GM12872 (cell line): ENCODE results near the gene CTSH.

Experiments
- TF ChIP-seq, protein P1 (sequence below): IDR thresholded peaks from 3 replicates; pipeline ENCODE4 v1.5.1; 2011; ENCODE audit warnings: low read depth, mild to moderate bottlenecking, low read length, moderate library complexity; ENCODE audit not compliant: insufficient read depth

CTSH gene

DNA sequence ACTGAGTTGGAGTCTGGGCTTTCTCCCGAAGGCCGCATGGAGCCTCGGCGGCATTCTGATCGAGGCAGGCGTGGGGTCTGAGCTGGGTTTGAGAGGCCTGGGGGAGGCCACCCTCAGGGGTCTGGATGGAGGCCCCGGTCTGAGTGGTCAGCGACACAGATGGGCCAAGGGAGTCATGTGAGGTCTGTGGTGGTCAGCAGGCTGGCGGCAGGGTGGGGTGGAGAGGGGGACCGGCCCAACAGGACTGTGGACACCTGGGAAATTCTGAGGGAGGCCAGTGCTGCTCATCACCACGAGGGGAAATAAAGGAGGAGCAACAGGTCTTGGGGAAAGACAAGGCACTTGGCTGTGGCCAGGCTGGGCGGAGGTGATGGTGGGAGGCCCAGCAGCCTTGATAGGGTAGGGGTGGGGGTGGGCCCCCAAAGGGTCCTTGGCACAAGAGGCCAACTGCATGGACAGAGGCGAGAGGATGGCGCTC lies 16.2 kb downstream of the CTSH start:
- TF ChIP-seq, protein P1, sequence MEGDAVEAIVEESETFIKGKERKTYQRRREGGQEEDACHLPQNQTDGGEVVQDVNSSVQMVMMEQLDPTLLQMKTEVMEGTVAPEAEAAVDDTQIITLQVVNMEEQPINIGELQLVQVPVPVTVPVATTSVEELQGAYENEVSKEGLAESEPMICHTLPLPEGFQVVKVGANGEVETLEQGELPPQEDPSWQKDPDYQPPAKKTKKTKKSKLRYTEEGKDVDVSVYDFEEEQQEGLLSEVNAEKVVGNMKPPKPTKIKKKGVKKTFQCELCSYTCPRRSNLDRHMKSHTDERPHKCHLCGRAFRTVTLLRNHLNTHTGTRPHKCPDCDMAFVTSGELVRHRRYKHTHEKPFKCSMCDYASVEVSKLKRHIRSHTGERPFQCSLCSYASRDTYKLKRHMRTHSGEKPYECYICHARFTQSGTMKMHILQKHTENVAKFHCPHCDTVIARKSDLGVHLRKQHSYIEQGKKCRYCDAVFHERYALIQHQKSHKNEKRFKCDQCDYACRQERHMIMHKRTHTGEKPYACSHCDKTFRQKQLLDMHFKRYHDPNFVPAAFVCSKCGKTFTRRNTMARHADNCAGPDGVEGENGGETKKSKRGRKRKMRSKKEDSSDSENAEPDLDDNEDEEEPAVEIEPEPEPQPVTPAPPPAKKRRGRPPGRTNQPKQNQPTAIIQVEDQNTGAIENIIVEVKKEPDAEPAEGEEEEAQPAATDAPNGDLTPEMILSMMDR, result no peak

DNA sequence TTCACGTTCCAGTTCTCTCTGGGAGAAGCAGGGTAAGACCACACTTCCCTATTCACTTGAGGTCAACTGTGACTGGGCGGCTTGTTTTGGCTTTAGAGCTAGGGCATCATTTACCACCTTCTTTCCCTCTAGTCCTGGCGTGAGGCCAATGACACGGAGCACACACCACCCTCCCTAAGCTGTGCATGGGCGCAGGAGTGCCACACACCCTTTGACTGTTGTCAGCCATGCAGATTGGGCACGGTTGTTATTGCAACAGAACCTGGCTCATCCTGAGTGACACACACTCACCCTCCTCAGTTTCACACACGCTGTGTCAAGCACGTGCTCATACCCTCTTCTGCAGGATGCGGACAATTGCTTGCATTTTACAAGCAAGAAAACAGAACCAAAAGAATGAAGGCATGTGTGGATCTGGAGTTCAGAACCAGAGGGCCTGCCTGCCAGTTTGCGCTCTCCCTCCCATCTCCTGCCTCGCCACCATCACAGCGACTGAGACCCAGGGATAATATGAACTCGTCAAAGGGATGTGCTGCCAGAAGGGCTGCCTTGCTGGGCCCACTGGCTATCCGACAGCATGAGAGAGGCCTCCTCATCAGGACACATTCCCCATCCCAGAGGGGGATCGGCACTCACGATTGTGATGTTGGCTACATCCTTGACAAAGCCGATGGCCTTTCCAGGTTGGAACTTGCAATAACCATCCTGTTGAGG lies 17.6 kb downstream of the CTSH start:
- TF ChIP-seq, protein P1, result no peak

DNA sequence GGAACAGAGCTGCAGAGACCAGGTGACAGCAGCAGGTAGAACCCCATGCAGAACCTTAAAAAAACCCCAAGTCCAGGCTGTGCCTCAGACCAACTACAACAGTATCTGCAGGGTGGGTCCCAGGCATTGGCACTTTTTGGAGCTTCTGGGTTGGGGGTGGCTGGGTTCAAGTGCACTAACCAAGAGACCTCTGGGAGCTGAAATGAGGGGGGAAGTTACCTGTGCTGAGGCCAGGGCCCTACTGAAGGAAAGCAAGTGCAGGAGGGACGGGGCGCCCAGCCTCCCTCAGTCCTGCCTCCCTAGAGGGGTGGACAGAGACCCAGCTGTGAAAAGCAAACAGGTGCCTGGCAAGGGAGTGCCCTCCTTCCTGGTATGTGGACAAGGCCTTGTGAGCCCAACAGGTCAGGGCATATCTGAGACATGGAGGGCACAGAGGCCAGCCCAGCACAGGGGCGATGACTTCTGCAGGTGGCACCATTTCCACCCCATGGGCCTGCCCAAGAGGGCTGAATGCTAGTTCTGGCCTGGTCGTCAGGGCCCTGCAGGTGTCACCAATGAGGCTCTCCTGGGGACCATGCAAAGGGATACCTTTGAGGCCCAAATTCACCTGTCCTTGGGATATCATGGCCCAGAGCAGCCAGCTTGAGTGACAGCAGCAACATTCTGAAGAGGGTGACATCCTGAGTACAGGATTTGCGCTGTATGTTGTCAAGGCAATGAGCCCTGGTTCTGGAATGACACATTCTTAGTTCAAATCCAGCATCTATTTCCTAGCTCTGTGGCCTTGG lies 18.7 kb downstream of the CTSH start:
- TF ChIP-seq, protein P1, result 0 out of 3 replicates have a peak, but pooled peaks have one; percentile 8

DNA sequence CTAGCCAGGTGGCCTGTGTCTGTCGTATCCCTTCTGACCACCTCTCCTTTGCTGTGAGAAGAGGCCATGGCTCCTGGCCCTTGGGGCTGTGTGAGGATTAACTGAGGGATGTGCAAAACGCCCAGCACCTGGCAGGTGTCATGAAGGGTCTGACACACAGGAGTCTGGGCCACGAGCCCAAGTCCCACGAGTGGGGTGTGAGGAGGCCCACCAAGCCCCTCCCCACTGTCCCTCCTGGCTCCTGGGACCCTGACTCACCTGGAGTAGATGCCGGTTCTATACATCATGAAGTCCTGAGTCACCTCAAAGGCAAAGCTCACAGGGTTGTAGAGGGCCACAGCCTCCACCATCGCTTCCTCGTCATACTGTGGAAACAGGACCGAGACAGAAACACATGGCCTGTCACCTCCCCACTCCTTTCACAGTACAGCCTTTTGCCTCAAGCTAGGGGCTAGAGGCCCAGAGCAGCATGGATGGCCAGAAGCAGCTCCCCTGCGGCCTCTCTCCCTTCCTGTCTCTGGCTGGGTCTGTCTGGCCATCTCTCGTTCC lies 19.7 kb downstream of the CTSH start:
- TF ChIP-seq, protein P1, result no peak

DNA sequence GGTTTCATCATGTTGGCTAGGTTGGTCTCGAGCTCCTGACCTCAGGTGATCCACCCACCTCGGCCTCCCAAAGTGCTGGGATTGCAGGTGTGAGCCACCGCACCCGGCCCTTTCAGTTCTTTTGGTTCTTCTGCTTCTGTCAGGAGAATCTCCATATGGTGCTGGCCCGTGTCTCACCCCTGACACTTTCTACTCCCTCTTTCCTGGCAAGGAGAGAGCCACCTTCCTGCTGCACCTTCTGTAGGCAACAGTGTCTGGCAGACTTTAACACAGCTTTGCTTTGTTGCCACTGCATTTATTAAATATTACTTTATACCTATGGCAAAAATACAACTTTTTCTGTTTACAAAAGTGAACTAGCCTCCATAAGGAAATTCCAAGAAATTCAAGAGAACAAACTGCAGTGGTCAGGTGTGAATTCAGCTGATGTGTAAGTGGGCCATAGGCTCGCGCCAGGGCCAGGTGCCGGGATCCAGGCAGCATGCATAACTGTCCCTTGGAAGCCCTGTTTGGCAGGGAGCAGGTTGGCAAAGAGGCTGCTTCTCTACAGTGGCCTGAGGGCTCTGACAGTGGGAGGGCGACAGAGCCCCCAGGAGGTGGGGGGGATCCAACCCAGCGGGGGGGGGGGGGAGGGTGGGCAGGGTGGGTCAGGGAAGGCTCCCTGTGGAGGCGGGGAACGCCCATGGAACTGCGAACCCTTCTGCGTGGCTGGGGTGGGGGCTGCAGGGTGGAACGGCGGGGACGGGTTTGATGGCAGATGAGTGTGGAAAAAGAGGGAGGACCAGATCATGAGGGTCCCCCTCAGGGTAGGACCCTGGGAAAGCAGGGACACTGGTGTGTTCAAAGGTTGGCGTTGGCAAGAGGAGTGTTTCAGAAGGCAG lies 21.1 kb downstream of the CTSH start:
- TF ChIP-seq, protein P1, result no peak

DNA sequence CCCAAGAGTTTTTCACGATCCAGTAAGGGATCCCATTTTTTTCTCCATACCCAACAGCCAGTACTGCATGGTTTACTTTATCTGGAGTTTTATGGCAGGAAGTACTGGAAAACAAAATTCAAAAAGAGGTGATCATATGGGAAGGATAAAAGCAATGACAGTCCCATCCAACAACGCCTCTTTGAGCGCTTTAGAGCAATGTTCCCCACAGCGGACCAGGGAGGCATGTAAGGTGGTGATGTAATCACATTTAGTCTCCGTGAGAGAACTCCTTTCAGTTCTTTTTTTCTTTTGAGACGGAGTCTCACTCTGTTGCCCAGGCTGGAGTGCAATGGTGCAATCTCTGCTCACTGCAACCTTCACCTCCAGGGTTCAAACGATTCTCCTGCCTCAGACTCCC lies 21.8 kb downstream of the CTSH start:
- TF ChIP-seq, protein P1, result no peak
